Mucosa of descending colon (tissue), 3 donors: ENCODE results near the gene DLX5. TPM values are rescaled to one million over a fixed set of nuclear protein-coding genes. Genes with fewer than 3 reads are reported as not detected.

Experiments
- ATAC-seq: fragments of 200-7000 bp; cut with Tn5 transposase; one replicate; pipeline ENCODE4 v1.9.1; 2020; ENCODE audit warnings: mild to moderate bottlenecking, moderate library complexity
- DNase-seq, 3 donors: peaks; one replicate each; pipeline ENCODE4 v3.0.0-alpha.2; 2020
- H3K36me3 ChIP-seq: fragments of 200-600 bp; one replicate; pipeline ENCODE4 v1.8.0; 2021; ENCODE audit warnings: low read depth, mild to moderate bottlenecking
- H3K4me1 ChIP-seq: fragments of 200-600 bp; one replicate; pipeline ENCODE4 v1.8.0; 2021; ENCODE audit warnings: low read depth, mild to moderate bottlenecking
- H3K4me3 ChIP-seq: fragments of 200-600 bp; one replicate; pipeline ENCODE4 v1.8.0; 2021; ENCODE audit warnings: mild to moderate bottlenecking
- H3K9me3 ChIP-seq: fragments of 200-600 bp; one replicate; pipeline ENCODE4 v1.8.0; 2021; ENCODE audit warnings: mild to moderate bottlenecking
- CTCF ChIP-seq: fragments of 200-600 bp; IDR thresholded peaks from one replicate; pipeline ENCODE4 v1.8.0; 2022; ENCODE audit warnings: antibody characterized with exemption, mild to moderate bottlenecking
- intact Hi-C, 2 donors: fragments of 100-400 bp; cut with DNase I in 1 of 2; cut with micrococcal nuclease in 1 of 2; formaldehyde crosslinking; loops; one replicate each; pipeline versions ENCODE4 v1.11.0 to v1.11.1; 2022; cut with DNase I, micrococcal nuclease
- total RNA-seq, 3 donors: library from RNA; stranded (reverse); fragmentation: NEBNext Ultra II Directional in 2 of 3; extraction: Animal tissue kit (Norgen Biotek cat#: 25700) in 2 of 3; gene quantifications; one replicate each; pipeline versions ENCODE4 v1.2.1 to v1.2.4, GENCODE V29; 2021 to 2023
- donor health status: DM: no; HTN: no; CAD: no; lungs with moderate emphysema.
- donor health status: DM: no; HTN: no; CAD: no.
- donor health status: DM: no; HTN: yes; CAD: no.

Gene DLX5
- total RNA-seq, 3 donors from 2014 or later, result 0.89 TPM; not detected in 2

- Histone ChIP-seq H3K36me3 (no peaks in the 10 kb centered on the region), H3K4me1 (no peaks in the 10 kb centered on the region), H3K9me3 (no peaks in the 10 kb centered on the region), H3K4me3 (no peak overlapping the region)
- no peak for TF ChIP-seq CTCF
- no peak for ATAC-seq
- intact Hi-C loops, result no loop called here
- no peak for DNase-seq
Measured at GRCh38 chr7:96970739-96971138, 53.9 kb downstream of the DLX5 start.

Other genes starting within 250 kb of the DLX5 start
- gene DLX6, start 19.3 kb downstream of the DLX5 start, total RNA-seq, result under 1 TPM in 1 of 3 donors, not detected in 2; 0.32 TPM
- 10 to 100 TPM; 11.7 to 23.2 (median 17.1) TPM for gene SDHAF3, start 92.9 kb upstream of the DLX5 start, total RNA-seq